ENCODE measurements around the gene DPYSL4.

- TF ChIP-seq, protein P1, sequence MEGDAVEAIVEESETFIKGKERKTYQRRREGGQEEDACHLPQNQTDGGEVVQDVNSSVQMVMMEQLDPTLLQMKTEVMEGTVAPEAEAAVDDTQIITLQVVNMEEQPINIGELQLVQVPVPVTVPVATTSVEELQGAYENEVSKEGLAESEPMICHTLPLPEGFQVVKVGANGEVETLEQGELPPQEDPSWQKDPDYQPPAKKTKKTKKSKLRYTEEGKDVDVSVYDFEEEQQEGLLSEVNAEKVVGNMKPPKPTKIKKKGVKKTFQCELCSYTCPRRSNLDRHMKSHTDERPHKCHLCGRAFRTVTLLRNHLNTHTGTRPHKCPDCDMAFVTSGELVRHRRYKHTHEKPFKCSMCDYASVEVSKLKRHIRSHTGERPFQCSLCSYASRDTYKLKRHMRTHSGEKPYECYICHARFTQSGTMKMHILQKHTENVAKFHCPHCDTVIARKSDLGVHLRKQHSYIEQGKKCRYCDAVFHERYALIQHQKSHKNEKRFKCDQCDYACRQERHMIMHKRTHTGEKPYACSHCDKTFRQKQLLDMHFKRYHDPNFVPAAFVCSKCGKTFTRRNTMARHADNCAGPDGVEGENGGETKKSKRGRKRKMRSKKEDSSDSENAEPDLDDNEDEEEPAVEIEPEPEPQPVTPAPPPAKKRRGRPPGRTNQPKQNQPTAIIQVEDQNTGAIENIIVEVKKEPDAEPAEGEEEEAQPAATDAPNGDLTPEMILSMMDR (IDR thresholded peaks at IDR 0.05; ENCODE audit: low read depth, low read length, poor library complexity, severe bottlenecking): no peak
- TF ChIP-seq EZH2phosphoT487 (IDR thresholded peaks at IDR 0.05; ENCODE audit: borderline replicate concordance, low read length): no peak
Observed at GRCh38 chr10:132243141-132243540, 56.4 kb downstream of the DPYSL4 start.
